Stimulated activated CD4-positive, alpha-beta T cell treated with anti-CD3 and anti-CD28 coated beads, Interleukin-4, amount 100 ng/mL, for 24 hours (primary cell): ENCODE measurements around the gene TLDC2.
"Not testable (repeated sequence)": the region's sequence is repeated elsewhere in the genome, so short reads cannot be mapped to it uniquely, and the experiment has no call there.

Experiments
- DNase-seq: peaks from one replicate; pipeline ENCODE4 v3.0.0-alpha.2; 2020

The TLDC2 gene

GRCh38 chr20:36871640-36872570, 4.0 kb upstream of the TLDC2 start:
- DNase-seq: no peak

GRCh38 chr20:36872852-36873251, 3.1 kb upstream of the TLDC2 start:
- no peak for DNase-seq

- DNase-seq: no peak
These were observed 2.3 kb upstream of the TLDC2 start for GRCh38 chr20:36873498-36874189.

DNA sequence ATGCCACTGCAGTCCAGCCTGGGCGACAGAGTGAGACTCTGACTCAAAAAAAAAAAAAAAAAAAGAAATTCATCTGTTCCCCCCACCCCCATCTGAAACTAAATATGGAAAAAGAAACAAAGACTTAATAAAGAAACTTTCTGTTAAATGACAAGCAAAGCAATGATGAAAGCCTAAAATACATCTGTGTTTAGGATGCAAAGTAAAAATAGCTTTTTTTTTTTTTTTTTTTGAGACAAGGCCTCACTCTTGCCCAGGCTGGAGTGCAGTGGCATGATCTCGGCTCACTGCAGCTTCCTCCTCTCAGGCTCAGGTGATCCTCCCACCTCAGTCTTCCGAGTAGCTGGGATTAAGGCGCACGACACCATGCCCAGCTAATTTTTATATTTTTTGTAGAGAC, 845 bp upstream of the TLDC2 start:
- not testable (repeated sequence) for DNase-seq

DNA sequence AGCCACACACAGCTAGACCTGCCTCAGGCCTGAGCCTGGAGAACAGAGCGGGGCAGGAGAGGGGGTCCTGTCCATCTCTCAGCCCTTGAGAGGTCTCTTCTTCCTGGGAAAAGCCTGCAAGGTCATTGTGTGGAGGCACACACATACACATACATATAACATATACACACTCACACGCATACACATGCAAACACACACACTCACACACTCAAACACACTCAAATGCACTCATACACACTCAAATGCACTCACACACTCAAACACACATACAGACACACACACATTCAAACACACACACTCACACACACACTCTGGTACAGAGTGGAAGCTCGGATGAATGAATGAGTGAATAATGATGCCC, 515 bp downstream of the TLDC2 start:
- no peak for DNase-seq

- no peak for DNase-seq
These were observed 3.0 kb downstream of the TLDC2 start for GRCh38 chr20:36878941-36879340.

DNA sequence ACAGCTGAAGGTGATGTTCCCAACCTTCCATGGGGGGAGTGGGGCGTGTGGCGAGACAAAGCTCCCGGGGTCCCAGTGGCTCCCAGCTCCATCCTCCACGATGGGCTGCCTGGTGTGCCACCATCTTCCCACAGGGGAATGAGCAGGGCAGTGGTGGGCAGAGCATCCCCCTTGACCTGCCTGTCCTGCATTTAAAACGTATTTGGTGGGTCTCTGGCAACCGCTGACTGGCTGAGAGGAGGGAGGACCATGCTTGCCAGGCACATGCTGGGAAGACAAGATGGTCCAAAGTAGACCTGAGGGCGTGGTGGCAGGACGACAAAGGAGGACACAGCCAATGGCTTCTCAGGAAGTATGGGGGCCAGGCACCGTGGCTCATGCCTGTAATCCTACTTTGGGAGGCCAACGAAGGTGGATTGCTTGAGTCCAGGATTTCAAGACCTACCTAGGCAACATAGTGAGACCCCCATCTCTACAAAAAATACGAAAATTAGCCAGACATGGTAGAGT, 4.9 kb downstream of the TLDC2 start:
- no peak for DNase-seq

DNA sequence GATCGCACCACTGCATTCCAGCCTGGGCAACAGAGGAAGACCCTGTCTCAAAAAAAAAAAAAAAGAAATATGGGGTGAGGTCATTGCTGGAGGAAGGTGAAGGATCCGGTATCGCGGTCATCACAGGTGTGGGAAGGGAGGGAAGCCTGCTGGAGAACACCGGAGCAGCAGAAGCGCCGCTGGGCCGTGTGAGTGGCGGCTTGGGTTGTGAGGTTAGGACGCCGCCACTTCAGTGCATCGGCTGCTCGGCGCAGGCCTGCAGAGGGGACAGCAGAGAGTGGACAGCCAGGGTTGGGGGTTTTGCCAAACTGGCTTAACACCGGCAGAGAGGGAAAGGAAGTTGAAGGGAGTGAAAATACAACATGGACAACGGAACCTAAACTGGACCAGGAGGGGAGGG, 5.4 kb downstream of the TLDC2 start:
- DNase-seq: no peak

DNA sequence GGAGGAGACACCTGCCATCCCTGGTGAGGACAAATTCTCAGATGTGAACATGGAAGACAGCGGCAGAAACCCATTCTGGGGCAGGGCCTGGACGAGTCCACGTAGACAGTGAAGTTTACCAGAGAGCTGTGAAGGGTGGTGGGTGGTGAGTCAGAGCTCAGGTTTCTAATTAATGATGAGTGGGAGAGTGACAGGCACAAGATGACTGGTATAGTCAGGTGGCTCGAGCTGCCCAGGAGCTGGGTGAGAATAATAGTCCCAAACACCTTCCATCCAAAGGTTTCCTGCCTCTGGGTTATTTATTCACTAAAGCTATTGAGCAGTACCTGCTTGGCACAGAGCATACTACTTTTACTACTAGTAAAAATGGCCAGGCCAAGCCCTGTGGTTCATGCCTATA, 6.0 kb downstream of the TLDC2 start:
- DNase-seq: peak; percentile 28

- DNase-seq: no peak
These were observed 8.1 kb downstream of the TLDC2 start for GRCh38 chr20:36883977-36884535.

DNA sequence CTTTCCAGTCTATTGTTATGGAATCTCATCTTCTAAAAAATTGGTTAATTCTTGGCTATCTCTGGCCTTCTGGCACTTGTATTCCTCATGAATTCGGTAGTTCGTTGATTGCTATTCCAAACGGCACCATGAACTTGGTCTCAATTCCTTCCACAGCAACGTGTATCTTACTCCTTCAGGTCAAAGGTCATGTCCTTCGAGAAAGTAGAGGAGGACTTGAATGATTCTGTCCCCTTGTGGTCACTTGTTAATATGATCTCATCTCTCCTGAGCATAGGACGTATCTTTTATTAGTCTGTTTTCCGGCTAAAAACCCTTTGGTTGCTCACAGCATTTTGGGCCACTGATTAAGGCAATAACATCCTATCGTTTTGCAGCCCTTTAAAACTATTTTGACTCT, 9.4 kb downstream of the TLDC2 start:
- no peak for DNase-seq

DNA sequence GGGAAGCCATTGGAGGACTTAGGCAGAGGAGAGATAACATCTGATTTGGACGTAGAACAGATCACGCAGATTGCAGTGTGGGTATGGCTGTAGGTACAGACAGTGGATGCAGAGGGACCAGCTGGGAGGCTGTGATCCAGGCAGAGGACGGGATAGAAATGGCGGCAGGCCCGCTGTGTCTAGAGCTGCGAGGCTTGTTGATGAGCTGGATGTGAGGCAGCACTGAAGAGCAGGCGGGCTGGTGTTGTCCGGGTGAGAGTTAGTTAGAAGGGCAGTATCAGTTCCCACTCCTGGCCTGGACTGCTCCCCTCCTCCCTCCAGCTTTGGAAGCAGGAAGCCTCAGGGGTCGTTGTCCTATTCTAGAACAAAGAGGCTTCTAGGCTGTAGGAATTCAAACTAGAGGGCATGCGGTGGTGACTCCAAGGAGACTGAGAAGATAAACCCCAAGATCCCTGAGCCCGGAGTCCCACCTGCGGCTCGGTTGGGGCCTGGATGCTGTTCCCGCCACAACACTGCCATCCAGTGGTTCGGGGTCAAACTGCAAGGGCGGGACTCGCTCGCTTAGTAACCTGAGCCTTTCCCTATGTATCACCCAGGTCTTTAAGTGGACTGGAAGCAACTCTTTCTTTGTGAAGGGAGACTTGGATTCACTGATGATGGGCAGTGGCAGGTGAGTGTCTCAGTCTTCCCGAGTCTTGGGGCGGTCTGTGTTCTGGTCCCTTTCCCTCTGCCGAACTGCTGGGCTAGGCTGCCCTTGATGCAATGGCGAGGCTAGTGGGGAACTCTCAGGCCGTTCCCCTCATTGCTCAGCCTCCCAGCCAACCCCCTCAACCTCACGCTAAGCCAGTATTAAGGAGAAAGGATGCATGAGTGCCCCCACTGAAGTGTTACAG, 11.2 kb downstream of the TLDC2 start:
- DNase-seq: peak; percentile 88

GRCh38 chr20:36887752-36888090, 11.8 kb downstream of the TLDC2 start:
- DNase-seq: no peak

- DNase-seq: no peak
These were observed 13.1 kb downstream of the TLDC2 start for GRCh38 chr20:36888880-36889516.

- DNase-seq: no peak
These were observed 14.6 kb downstream of the TLDC2 start for GRCh38 chr20:36890586-36890985.

DNA sequence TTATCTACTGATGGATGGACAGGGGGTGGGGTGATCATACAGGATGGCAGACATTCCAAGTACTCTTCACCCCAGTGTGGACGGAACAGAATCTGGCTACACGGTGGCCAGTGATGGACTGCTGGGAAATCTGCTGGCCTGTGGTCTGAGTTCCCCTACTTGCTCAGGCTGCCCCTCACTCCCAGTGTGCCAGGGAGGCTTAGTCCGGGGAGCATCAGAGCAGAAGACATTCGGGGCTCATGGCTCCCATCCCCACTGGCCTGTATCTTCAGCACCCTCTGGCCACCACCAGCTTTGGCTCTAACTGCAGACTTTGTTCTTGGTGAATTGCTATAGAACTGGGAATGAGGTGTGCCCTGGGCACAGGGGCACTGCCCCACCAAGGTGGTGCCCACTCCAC, 15.3 kb downstream of the TLDC2 start:
- DNase-seq: no peak

GRCh38 chr20:36893801-36894200, 17.9 kb downstream of the TLDC2 start:
- DNase-seq: no peak

DNA sequence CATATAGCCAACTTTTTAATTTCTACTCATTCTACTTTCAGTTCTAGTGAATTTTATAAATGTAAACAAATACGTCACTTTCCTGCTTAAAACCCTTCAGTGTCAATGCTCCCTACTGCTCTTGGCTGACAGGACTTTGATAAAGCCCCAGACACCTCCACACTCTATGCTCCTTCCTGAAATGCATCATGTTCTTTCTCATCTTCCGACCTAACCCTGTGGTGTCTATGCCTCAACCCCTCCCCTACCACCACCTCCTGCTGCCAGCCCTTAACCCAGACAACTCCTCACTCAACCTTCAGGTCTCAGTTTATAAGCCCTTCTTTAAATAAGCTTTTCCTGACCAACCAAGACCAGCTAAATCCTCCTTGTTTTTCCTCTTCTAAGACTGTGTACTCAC, 19.1 kb downstream of the TLDC2 start:
- no peak for DNase-seq

DNA sequence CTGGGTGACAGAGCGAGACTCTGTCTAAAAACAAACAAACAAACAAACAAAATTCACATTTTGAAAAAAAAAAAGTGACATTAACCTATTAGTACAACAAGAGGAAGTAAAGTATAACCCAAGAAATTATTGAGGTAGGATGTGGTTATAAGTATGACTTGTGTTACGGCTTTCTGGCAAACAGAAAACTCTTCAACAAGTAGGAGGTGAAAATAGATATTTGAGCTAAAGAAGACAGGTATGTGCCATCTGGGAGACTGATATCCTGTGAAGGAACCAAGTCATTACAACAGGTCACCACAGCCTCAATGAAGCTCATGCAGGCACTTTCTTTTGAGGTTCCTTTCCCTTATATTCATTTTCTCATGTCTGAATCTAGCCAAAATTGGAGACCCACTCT, 28.8 kb downstream of the TLDC2 start:
- no peak for DNase-seq

DNA sequence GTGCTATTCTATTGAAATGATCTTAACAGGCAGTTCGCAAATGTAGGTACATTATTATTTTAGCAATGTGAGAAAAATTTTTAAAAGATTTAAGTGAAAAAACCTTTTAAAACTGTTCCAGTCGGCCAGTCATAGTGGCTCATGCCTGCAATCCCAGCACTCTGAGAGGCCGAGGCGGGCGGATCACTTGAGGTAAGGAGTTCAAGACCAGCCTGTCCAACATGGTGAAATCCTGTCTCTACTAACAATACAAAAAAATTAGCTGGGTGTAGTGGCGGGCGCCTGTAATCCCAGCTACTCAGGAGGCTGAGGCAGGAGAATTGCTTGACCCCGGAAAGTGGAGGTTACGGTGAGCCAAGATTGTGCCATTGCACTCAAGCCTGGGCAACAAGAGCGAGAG, 29.6 kb downstream of the TLDC2 start:
- DNase-seq: not testable (repeated sequence)

GRCh38 chr20:36906086-36906485, 30.1 kb downstream of the TLDC2 start:
- not testable (repeated sequence) for DNase-seq

DNA sequence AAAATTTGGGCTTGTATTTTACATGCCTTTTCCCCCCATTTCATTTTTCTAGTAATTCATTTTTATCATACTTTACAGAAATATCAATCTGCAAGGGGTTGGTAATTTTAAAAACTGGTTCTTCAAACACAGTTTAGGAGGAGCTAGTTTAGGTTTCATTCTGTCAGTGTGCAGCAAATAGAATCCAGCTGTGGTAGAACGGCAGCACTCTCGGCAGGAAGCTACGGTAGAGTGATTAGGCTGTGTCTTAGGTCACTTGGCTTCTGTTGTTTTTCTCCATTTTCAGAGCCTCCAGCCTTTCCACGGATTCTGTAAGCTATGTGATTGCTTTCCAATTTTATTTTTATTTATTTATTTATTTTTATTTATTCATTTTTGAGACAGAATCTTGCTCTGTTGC, 32.7 kb downstream of the TLDC2 start:
- DNase-seq: no peak
